ENCODE results near the gene LINC01488.

The LINC01488 gene

GRCh38 chr11:69485337-69486041 is 4.0 kb downstream of the LINC01488 start:
- DNase-seq, result no peak
- Histone ChIP-seq H3K4me1 (no peaks in the 10 kb centered on the region), H3K4me3 (ENCODE audit: low read depth, low read length) (no peak overlapping the region), H3K36me3 (no peaks in the 10 kb centered on the region), H3K27me3 (no peaks in the 10 kb centered on the region), H3K9me3 (no peaks in the 10 kb centered on the region)
- no peak for TF ChIP-seq CTCF (IDR thresholded peaks at IDR 0.05; ENCODE audit: low read depth, low read length)

- no peak for TF ChIP-seq CTCF (IDR thresholded peaks at IDR 0.05; ENCODE audit: low read depth, low read length)
- Histone ChIP-seq H3K4me3 (ENCODE audit: low read depth, low read length) (no peak overlapping the region), H3K4me1 (no peaks in the 10 kb centered on the region), H3K36me3 (no peaks in the 10 kb centered on the region), H3K27me3 (no peaks in the 10 kb centered on the region), H3K9me3 (no peaks in the 10 kb centered on the region)
- DNase-seq, result no peak
Observed at GRCh38 chr11:69486056-69486772, 4.8 kb downstream of the LINC01488 start.

GRCh38 chr11:69486773-69487291 is 5.4 kb downstream of the LINC01488 start:
- no peak for TF ChIP-seq CTCF (IDR thresholded peaks at IDR 0.05; ENCODE audit: low read depth, low read length)
- H3K27me3 ChIP-seq, result no peaks in the 10 kb centered on the region

GRCh38 chr11:69487391-69487790 is 5.9 kb downstream of the LINC01488 start:
- no peaks in the 10 kb centered on the region for H3K4me1 ChIP-seq
- TF ChIP-seq CTCF (IDR thresholded peaks at IDR 0.05; ENCODE audit: low read depth, low read length), result no peak
- no peaks in the 10 kb centered on the region for H3K9me3 ChIP-seq
- no peak for DNase-seq
- no peaks in the 10 kb centered on the region for H3K27me3 ChIP-seq
- no peaks in the 10 kb centered on the region for H3K36me3 ChIP-seq
- no peak overlapping the region for H3K4me3 ChIP-seq (ENCODE audit: low read depth, low read length)

More at GRCh38 chr11:69486773-69487291, 5.4 kb downstream of the LINC01488 start:
- H3K4me3 ChIP-seq (ENCODE audit: low read depth, low read length), result no peak overlapping the region
- no peaks in the 10 kb centered on the region for H3K4me1 ChIP-seq
- no peaks in the 10 kb centered on the region for H3K36me3 ChIP-seq
- no peak for DNase-seq
- H3K9me3 ChIP-seq, result no peaks in the 10 kb centered on the region

GRCh38 chr11:69487849-69488542 is 6.5 kb downstream of the LINC01488 start:
- Histone ChIP-seq H3K36me3 (no peaks in the 10 kb centered on the region), H3K9me3 (no peaks in the 10 kb centered on the region), H3K4me1 (no peaks in the 10 kb centered on the region), H3K4me3 (ENCODE audit: low read depth, low read length) (no peak overlapping the region), H3K27me3 (no peaks in the 10 kb centered on the region)
- no peak for TF ChIP-seq CTCF (IDR thresholded peaks at IDR 0.05; ENCODE audit: low read depth, low read length)
- no peak for DNase-seq
